ENCODE data around the gene ITPK1.

ITPK1 gene

DNA sequence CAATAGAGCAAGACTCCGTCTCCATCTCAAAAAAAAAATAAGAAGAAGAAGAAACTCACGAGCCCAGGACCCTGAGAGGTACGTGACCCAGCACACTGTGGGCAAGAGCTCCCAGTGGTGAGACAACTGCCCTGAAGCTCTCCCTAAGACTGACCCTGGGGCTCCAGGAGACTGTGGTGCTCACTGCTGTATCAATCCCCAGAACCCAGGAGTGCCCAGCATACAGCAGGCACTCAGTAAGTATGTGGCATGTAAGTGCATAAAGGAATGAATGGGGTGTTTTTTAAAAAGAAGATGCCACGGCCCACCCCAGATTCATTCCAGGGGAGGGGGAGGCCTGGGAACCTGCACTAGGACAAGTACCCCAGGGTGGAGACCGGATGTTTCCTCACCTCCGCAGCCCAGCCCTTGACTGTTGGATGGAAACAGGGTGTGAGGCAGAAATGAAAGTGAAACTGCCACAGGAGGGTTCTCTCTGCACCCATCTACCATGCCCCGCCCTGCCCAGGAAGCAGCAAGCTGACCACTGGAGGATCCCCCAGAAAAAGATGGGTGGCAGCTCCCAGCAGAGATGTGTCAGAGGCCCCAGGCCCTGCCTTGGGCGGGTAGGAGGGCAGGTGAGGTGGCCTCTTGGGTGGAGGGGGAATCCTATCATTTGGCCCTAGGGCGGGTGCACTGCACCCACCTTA, 12.2 kb downstream of the ITPK1 start:
- no peak for DNase-seq

DNA sequence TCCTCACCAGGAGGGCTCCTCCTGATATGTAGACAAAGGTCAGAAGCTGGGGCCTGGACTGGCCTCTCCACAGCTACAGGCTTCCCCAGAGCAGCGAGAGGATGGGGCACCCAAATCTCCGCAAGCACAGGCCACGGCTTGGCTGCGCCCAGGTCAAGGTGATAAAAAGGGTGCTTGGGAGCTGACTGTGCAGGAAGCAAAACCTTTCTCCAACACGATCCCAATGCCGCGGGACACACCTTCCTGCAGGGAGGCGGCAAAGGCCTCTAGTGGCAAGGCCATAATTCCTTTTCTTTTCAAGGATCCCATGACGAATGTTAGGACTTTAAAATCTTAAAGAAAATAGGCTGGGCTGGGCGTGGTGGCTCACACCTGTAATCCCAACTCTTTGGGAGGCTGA, 13.6 kb downstream of the ITPK1 start:
- no peak for DNase-seq

DNA sequence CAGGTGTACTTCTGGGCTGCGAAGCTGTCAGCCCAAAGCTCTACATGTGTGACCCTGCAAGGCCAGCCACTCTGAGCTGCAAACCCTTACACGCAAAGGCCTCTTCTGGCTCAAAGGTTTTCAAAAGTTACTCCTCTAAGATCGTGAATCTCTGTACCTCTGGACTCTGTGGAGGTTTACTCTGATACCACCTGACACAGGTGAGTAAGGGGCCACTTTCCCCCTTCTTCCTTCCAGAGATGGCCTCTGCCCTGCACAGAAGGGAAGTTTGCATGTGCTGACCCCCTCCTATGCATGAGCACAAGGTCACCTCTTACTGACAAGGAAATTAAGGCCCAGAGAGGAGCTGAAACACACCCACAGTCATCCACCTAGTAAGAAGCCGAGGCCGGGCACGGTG, 14.5 kb downstream of the ITPK1 start:
- no peak for DNase-seq

DNA sequence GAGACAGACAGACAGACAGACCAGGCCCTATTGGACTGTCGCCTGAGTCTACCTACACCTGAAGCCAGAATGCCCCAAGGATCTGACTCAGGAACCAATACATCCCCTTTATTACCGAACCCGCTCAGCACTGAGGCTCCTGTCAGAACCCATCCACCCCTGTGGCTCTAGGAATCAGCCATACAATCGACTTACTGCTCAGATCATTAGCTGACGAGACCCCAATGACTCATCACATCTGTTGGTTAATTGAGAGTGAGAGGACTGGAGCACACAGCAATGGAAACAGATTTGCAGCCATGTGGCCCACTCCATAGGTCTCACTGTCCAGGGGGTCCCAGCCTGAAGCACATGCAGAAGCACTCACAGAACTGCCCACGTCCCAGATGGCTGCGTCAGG, 15.2 kb downstream of the ITPK1 start:
- no peak for DNase-seq

DNA sequence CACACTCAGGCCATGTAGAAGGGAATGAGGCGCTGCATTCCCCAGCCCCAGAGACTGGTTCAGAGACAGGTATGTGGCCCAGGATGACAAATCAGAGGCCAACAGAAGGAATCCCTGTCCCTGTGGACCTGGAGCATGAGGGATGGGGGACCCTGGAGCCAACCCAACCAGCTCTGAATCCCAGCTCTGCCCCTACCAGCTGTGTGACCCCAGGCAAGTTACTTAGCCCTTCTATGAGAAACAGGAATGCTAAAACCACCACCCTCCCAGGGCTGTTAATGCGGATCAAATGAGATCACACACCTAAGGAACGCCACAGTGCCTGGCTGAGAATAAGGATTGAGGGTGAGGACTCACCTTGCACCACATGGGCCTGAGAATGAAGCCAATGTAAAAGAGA, 15.6 kb downstream of the ITPK1 start:
- no peak for DNase-seq

DNA sequence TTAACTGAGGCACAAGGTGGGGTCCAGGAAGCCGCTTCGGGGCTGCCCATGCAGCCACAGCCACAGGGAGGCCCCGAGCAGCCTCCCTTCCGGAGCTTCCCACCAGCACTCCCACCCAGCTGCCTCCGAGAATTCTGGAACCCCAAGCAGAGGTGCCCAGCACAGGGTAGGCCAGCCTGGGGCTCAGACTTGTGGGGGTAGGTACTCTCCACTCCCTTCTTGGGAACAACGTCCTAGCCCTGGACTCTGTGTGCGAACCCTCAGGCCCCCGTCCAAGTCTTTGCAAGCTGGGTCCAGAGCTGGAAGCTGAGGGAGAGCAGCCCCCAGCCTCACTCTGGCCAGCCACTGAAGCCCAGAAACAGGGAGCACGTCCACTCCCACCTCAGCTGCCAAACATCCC, 16.1 kb downstream of the ITPK1 start:
- no peak for DNase-seq

DNA sequence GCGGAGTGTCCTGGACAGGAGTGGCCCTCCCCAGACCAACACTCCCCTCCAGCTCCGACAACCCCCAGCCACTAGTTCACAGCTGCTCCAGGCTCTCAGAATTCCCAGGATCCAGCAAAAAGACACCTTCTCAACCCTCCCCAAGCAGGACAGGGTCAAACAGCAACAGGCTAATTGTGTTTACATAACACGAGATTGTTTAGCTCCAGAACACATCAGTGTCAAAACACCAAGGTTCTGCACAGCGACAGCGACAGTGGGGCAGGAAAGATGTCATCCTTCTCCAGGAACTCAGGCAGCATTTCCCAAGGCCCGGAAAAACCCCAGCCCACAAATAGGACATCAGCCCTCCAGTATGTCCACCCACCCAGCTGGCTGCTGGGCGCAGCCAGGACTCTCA, 16.5 kb downstream of the ITPK1 start:
- no peak for DNase-seq

DNA sequence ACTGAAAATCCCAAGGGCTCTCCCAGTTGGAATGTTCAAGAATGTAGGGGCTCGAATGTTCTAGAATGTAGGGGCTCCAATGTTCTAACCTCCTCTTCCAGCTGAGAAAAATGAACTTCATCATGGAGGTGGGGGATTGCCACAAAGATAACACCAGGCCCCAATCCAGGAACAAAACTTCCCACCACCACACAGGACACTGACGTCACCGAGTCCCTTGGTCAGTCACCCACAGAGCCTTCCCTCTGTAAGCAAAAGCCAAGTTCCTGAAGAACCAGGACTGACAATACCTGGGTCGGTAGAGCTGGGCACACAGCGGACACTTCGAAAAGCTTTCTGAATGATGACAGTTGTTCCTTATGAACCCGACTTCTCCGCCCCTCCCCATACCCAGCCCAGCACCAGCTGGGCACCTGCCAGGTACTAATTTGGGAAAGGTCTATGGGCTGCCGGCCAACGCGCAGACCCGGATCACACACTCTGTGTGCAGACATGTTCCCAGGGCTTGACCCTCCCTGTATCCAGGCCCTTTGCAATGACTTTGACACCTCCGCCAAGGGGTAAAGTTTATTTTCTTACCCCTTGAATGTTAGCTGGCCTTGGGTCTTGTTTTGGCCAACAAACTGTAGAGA, 18.9 kb downstream of the ITPK1 start:
- no peak for DNase-seq

DNA sequence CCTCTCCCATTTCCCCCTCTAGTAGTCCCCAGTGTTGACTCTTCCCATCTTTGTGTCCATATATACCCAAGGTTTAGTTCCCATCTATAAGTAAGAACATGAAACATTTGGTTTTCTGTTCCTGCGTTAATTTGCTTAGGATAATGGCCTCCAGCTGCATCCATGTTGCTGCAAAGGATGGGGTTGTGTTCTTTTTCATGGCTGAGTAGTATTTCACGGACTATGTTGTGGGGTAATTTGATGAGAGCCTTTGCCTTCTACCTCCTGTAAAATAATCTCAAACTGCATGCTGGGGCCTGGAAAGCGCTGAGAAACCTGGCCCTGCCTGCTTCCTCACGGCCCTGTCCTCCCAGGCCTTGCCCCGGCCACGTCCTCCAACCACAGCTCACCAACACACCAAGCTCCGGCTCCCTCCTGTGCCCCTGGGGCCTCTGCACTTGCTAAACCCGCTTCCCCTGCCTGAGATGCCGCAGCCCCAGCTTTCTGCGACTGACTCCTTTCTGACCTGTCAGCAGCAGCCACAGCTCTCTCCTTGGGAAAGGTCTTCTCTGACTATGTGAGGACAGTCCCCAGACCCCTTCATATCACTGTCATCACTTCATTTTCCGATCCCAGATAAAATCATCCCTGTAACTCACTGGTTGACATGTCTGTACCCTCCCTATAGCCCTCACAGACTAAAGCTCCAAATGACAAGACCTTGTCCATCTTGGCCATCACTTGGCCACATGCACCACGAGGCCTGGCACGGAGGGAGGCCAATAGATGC, 19.8 kb downstream of the ITPK1 start:
- DNase-seq, result no peak

DNA sequence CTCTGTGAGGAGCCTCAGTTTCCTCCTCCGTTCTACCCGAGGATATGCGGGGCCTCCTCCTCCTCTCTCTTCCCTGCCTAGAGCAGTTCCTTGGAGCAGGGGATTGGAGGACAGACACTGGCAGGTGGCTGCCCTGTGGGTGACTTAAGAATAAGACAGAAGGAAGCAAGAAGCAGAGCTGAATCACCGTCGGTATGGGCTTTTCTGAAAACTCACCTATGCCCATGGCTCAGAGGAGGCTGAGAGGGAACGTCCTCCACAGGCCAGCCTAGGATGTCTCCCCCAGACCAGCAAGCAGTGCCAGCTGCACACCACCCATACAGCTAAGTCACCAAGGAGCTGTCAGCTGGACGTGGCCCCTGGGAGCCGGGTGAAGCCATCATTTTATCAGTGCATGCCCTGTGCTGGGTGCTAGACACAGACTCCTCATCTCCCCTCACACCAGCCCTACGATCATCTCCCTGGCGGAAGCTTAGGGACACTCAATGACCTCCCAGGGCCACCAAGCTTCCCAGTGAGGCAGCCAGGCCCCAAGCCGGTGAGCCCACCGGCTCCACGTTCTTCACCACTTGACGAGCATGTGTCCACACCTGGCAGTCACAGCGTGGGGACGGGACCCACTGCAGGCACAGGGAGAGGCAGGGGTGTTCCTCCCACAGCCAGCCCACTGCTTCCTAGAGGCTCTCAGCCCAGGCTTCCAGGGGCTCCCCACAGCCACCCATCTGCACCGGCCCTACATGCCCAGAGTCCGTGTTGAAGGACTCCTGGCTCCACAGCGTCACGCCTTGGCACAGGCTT, 21.4 kb downstream of the ITPK1 start:
- DNase-seq, result no peak

DNA sequence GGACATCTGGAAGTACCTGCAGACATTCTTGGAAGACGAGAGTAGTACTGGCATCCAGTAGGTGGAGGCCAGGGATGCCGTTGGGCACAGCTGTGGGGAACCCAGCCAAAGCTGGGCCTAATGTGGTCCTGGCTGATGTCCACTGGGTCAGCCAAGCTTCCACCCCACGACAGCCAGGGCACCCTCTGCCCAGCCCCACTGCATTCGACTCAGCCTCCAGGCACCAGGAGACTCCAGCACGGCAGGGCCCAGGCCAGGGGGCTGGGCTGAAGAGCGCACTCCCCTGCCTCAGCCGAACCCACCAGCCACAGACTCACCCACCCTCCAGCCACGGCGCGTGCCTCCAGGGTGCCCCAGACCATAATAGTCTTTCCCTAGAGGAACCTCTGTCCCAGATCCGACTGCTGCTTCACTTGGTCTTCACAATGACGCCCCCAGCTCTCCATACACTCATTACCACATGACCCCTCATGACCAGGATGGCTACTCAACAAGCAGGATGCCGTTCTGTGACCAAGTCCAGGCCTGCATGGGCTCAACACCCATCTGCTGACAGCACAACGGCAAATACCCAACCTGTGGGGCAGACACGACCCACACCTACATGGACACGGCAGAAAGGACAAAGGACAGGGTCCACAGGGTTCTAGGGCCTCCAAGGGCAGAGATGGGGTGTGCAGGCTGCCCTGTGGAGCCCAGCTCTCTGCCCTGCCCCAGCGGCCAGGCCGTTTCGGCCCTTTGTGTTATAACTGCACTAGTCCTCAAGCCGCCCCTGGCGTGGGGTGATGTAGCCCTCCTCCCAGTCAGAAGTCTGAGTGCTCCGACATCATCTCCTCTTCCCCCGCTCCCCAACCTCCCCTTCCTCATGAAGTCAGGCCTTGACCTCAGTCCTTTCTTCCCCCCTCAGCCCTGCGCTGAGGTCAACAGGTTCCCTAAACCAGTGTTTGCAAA, 22.8 kb downstream of the ITPK1 start:
- no peak for DNase-seq

DNA sequence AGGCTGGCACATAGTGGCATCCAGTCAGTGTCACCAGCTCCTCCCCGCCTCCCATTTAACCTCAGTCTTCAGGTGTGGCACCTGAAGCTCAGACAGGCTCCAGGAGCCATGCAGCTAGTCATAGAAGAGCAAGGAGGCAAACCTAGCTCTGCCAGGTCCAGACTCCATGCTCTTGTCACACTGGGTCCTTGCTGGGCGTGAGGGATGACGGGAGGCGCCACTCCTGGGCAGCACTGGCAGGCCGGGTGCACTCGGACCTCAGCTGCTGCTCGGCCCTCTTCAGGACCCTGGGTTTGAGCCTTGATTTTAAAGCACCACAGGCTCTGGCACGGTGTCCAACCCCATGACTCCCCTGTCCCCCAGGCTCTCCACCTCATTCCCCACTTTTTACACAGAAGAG, 24.1 kb downstream of the ITPK1 start:
- no peak for DNase-seq

DNA sequence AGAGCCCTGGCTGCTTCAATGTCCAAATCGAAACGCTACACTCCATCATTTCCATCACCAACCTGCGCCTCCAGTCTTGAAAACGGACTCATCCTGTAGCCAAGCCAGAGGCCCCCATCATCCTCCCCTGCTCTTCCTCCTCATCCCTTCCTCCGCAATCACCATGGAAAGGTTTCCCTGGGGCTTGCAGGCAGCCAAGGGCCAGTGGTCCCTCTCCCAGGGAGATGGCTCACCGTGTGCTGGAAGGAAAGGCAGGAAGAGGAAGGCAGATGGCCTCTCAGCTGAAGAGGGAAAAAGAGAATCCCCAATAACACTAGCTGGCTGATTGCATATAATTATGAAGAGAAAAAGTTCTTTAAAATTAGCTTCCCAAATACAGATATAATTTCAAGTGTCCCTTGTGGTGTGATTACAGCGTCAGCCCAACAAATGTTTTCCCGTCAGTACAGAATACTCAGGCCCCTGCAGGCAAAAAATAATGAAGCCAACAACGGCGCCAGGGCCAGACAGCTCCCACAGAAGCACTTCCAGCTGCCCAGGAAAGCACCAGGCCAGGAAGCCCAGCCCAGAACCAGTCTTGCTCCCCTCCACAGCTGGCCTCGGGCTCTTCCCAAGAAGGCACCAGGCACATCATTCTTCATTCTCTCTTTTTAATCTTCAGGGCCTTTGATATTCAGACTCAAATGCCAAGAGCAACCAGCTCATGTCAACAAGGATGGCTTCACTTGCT, 24.7 kb downstream of the ITPK1 start:
- DNase-seq, result no peak

DNA sequence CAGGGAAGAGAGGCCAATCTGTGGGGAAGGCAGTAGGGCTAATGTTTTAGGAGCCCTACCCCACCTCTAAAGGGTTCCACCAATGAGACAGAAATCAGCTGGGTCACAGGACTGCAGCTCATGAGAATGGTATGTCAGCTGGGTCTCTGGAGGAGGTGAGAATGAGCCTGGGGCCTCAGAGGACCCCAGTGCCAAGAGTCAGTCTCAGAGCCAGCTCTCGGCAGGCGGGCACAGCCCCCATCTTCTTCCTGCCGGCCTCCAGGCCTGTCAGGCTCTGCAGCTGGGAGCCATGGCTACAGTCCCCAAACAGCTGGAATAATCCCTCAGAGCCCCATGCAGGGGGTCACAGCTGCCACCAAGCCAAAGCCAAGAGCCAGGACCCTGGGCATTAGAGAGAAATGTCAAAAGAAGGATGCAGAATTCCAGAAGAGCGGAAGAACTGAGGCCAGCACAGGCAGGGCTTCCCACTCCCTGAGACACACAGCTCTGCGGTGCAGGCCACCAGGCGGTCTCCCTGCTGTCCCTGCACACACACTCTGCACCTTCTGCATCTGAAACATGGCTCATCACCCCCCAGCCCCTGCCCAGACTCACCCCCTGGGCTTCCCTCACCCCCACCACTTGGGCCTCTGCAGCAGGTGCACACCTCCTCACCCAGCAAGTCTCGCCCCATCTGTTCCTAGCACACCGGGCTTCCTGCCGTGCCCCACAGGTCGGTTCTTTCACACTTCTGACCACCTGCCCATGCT, 26.0 kb downstream of the ITPK1 start:
- DNase-seq, result no peak

DNA sequence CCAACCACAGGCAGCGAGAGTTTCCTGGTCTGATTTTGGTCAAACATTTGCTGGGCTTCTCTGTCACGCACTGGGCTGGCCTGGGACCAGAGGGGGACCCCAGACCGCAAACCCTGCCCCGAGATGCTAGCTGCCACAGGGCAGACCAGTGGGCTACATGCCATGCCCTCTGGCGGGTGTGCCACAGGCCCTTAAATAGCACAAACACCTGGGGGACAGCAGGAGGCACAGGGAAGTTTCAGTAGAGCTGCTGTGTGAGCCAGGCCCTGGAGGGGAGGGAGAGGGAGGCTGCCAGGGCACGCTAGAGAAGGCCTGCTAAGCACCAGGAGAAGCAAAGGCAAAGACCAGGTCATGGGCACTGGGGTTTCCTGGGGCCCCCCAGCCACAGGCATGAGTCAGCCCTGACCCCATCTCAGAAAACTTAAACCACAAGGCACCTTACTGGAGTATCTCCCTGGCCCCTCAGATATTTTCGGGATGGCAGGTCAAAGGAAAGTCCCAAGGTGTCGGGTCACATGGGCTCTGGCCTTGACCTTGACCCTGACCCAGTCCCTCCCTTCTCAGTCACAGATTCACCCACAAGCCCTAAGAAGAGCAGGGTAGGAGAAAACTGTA, 29.2 kb downstream of the ITPK1 start:
- DNase-seq, result no peak

DNA sequence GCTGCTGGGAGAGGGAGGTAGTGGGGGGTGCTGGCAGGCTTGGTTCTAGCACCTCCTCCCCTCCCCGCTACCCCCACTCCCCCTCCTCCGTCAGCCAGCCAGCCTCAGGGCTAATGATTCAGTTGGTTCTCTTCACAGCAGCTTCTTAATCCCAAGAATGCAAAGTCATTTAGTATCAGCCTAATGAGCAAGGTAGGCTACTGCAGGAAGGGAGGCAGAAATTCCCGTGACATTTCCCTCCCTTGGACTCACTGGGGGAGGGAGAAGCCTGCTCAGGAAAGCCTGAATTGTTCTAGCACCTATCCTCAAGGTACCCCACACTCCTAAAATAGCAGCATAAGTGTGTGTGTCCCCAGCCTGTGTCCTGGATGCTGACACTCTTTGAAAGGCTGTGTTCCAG, 29.8 kb downstream of the ITPK1 start:
- DNase-seq, result no peak

DNA sequence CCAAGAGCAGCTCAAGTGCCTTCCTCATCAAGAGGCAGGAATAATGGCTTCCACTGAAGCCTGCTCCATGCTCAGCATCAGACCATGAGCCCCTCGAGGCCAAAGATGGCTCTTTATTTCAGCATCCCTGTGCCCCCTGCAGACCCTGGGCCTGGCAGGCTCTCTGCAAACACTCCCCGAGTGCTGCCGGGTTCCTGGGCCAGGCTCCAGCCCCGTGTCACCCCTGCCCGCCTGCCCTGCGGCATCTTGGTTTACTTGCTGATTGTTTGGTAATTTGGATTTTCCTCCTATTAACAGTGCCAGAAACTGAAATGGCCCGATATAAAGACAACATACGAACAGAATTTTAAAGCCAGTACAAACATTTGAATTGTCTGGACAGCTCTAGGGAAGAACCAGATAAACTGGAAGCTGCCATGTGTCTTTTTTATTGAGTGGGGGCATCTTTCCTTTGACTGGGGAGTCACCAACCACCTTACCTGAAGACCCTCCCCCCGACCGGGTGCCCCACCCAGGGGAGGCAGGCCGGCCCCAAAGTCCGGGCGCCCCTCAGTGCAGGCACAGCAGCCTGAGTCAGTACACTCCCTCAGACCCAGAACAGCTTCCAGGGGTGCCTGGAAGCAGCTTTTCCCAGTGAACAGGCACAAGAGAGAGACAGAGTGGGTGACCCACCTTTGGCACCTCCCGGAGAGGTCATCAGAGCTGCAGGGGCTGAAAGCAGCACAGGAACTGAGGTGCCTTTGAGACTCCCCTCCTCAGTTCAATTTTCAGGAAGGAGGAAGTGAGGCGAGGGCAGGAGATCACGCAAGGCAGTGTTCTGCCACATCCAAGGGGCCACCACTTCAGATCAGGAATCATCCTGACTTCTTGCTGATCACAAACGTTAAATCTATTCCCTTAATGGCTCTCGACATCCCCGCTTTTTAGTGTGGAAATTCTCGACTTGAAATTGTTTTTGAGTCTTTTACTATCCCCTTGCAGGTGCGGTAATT, 30.6 kb downstream of the ITPK1 start:
- DNase-seq, result no peak

DNA sequence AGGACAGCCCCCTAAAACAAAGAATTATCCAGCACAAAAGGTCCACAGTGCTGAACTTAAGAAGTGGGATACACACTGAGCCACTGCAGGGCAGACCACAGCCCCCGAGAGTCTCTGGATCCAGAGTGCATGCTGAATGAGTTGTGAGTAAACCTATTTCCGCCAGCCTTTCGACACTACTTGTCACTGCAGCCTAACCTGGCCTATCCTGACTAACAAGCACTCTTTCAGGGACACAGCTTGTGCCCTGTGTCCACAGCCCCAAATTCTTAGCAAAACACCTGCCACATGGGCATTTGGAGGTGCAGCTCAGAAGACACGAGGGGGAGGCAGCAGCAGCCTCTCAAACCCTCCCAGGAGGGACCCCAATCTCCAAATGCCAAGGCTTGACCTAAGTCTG, 31.3 kb downstream of the ITPK1 start:
- DNase-seq, result no peak

DNA sequence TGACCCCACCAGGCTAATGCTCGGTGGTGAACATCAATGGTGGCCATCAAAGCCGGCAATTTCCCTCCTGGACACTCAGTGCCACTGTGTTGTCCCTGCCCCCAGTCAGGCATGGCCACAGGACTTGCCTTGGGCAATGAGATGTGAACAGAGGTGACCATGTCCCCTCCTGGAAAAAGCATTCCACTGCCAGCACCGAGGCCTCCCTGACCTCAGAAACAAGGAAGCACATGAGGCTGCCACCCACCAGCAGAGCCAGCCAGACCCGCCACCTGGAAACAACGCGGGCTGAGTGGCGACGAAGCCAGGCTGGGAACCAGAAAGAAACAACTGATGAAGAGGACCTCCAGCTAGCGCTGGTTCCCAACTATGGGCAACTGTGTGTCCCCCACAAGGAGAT, 31.8 kb downstream of the ITPK1 start:
- DNase-seq, result no peak
